ENCODE data around the gene TAAR2.
"Not testable (repeated sequence)": the region's sequence is repeated elsewhere in the genome, so short reads cannot be mapped to it uniquely, and the experiment has no call there.

The TAAR2 gene

GRCh38 chr6:132612449-132613108 is 11.5 kb downstream of the TAAR2 start:
- DNase-seq (ENCODE audit: low spot score), result no peak

- DNase-seq (ENCODE audit: low spot score), result no peak
These were observed 12.5 kb downstream of the TAAR2 start for GRCh38 chr6:132611616-132612015.

- DNase-seq (ENCODE audit: low spot score), result no peak
These were observed 16.4 kb downstream of the TAAR2 start for GRCh38 chr6:132607544-132608233.

- DNase-seq (ENCODE audit: low spot score), result no peak
These were observed 19.4 kb downstream of the TAAR2 start for GRCh38 chr6:132604635-132605152.

- not testable (repeated sequence) for DNase-seq (ENCODE audit: low spot score)
These were observed 23.2 kb downstream of the TAAR2 start for GRCh38 chr6:132600900-132601299.

GRCh38 chr6:132598473-132598872 is 25.6 kb downstream of the TAAR2 start:
- DNase-seq (ENCODE audit: low spot score), result no peak

- no peak for DNase-seq (ENCODE audit: low spot score)
These were observed 27.9 kb downstream of the TAAR2 start for GRCh38 chr6:132596201-132596600.

- no peak for DNase-seq (ENCODE audit: low spot score)
These were observed 31.2 kb downstream of the TAAR2 start for GRCh38 chr6:132592855-132593254.

- DNase-seq (ENCODE audit: low spot score), result no peak
These were observed 33.7 kb downstream of the TAAR2 start for GRCh38 chr6:132590362-132590761.

- DNase-seq (ENCODE audit: low spot score), result no peak
These were observed 34.6 kb downstream of the TAAR2 start, which contains the start of gene TAAR5 for GRCh38 chr6:132589454-132589853. TSS of gene TAAR5 (minus strand) at chr6:132589741. CDS start at chr6:132589686, 55 bp downstream.

- no peak for DNase-seq (ENCODE audit: low spot score)
These were observed 36.7 kb downstream of the TAAR2 start for GRCh38 chr6:132587424-132587823.

GRCh38 chr6:132584698-132585097 is 39.4 kb downstream of the TAAR2 start:
- no peak for DNase-seq (ENCODE audit: low spot score)

GRCh38 chr6:132571774-132572173 is 52.3 kb downstream of the TAAR2 start:
- DNase-seq (ENCODE audit: low spot score), result no peak

GRCh38 chr6:132570221-132570777 is 53.8 kb downstream of the TAAR2 start, which contains the start of gene TAAR6:
TSS of gene TAAR6 (plus strand) at chr6:132570322. CDS start at chr6:132570322, 0 bp downstream.
- no peak for DNase-seq (ENCODE audit: low spot score)

- no peak for DNase-seq (ENCODE audit: low spot score)
These were observed 54.9 kb downstream of the TAAR2 start for GRCh38 chr6:132569170-132569569.

GRCh38 chr6:132568611-132569010 is 55.5 kb downstream of the TAAR2 start:
- DNase-seq (ENCODE audit: low spot score), result no peak

- DNase-seq (ENCODE audit: low spot score), result no peak
These were observed 56.5 kb downstream of the TAAR2 start for GRCh38 chr6:132567566-132567965.
